CD14-positive monocyte (primary cell): ENCODE measurements around the gene SYTL1. TPM values are rescaled to one million over a fixed set of nuclear protein-coding genes. Genes with fewer than 3 reads are reported as not detected.

Source experiments
- DNase-seq, 3 donors: peaks; one replicate each; pipeline ENCODE4 v3.0.0-alpha.2; 2011 to 2022
- H2AFZ ChIP-seq: 2 replicates; pipeline ENCODE4 v1.6.0; 2012; ENCODE audit warnings: mild to moderate bottlenecking, low read depth, low read length, inconsistent platforms; ENCODE audit not compliant: insufficient read depth, poor library complexity, severe bottlenecking
- H3K27ac ChIP-seq, 2 donors: 1 replicate in 1 of 2; 2 replicates in 1 of 2; pipeline ENCODE4 v1.5.1; 2012 to 2013; ENCODE audit warnings: low read length in 2 of 2, control low read depth in 1 of 2, inconsistent platforms in 1 of 2, low read depth in 1 of 2, mild to moderate bottlenecking in 1 of 2
- H3K27me3 ChIP-seq, 2 donors: one replicate each; pipeline versions ENCODE4 v1.6.0 to v1.6.1; 2011 to 2013; ENCODE audit warnings: low read length in 2 of 2; ENCODE audit not compliant: control insufficient read depth in 2 of 2, insufficient read depth in 2 of 2
- H3K36me3 ChIP-seq, 2 donors: replicated peaks in 1 of 2; 1 replicate in 1 of 2; 2 replicates in 1 of 2; pipeline versions ENCODE4 v1.5.1 to v1.6.1; 2012 to 2013; ENCODE audit warnings: low read length in 2 of 2, control low read depth in 1 of 2, inconsistent platforms in 1 of 2, mild to moderate bottlenecking in 1 of 2; ENCODE audit not compliant: insufficient read depth in 2 of 2, control insufficient read depth in 1 of 2
- H3K4me1 ChIP-seq, 2 donors: 1 replicate in 1 of 2; 2 replicates in 1 of 2; pipeline versions ENCODE4 v1.5.1 to v1.6.1; 2012 to 2013; ENCODE audit warnings: low read length in 2 of 2, control low read depth in 1 of 2, inconsistent platforms in 1 of 2, mild to moderate bottlenecking in 1 of 2, moderate library complexity in 1 of 2; ENCODE audit not compliant: insufficient read depth in 2 of 2, control insufficient read depth in 1 of 2
- H3K4me2 ChIP-seq: replicated peaks from 2 replicates; pipeline ENCODE3; 2012; ENCODE audit warnings: low read length, moderate library complexity, mild to moderate bottlenecking; ENCODE audit not compliant: poor library complexity, severe bottlenecking; ENCODE audit errors: extremely low read depth
- H3K4me3 ChIP-seq, 3 experiments: fragments of 200-600 bp in 1 of 3; sonication (generic) in 1 of 3; replicated peaks in 1 of 3; 1 replicate in 2 of 3; 2 replicates in 1 of 3; pipeline ENCODE4 v1.5.1; 2011 to 2013; ENCODE audit warnings: low read length in 3 of 3, mild to moderate bottlenecking in 3 of 3, control low read depth in 2 of 3, low read depth in 2 of 3, inconsistent platforms in 1 of 3, moderate library complexity in 1 of 3
- H3K79me2 ChIP-seq: 2 replicates; pipeline ENCODE4 v1.6.0; 2012; ENCODE audit warnings: mild to moderate bottlenecking, control low read depth, inconsistent platforms, low read length, moderate library complexity; ENCODE audit not compliant: insufficient read depth
- H3K9ac ChIP-seq: 2 replicates; pipeline ENCODE4 v1.6.0; 2017; ENCODE audit warnings: low read length, mild to moderate bottlenecking; ENCODE audit not compliant: insufficient read depth, poor library complexity, severe bottlenecking
- H3K9me3 ChIP-seq, 2 donors: replicated peaks in 1 of 2; 1 replicate in 1 of 2; 2 replicates in 1 of 2; pipeline versions ENCODE4 v1.5.1 to v1.6.1; 2012 to 2013; ENCODE audit warnings: low read length in 2 of 2, control low read depth in 1 of 2; ENCODE audit not compliant: control insufficient read depth in 1 of 2, insufficient read depth in 1 of 2
- H4K20me1 ChIP-seq: 2 replicates; pipeline ENCODE4 v1.6.0; 2012; ENCODE audit warnings: mild to moderate bottlenecking, low read length, control low read depth, moderate library complexity; ENCODE audit not compliant: insufficient read depth
- H3K27ac Mint-ChIP-seq, 7 donors: one replicate each; pipeline ENCODE4 v1.8.0; 2020; ENCODE audit warnings: mild to moderate bottlenecking in 7 of 7, mixed read lengths in 7 of 7, moderate library complexity in 6 of 7, inconsistent platforms in 2 of 7
- H3K27me3 Mint-ChIP-seq, 3 donors: one replicate each; pipeline ENCODE4 v1.8.0; 2021 to 2022; ENCODE audit warnings: low read depth in 3 of 3, mild to moderate bottlenecking in 3 of 3, mixed read lengths in 3 of 3, moderate library complexity in 3 of 3, inconsistent platforms in 1 of 3
- H3K36me3 Mint-ChIP-seq, 2 donors: one replicate each; pipeline ENCODE4 v1.8.0; 2020; ENCODE audit warnings: mixed read lengths in 2 of 2, inconsistent platforms in 1 of 2, mild to moderate bottlenecking in 1 of 2
- H3K4me1 Mint-ChIP-seq: one replicate; pipeline ENCODE4 v1.8.0; 2020; ENCODE audit warnings: mild to moderate bottlenecking, mixed read lengths
- H3K4me3 Mint-ChIP-seq, 2 donors: one replicate each; pipeline ENCODE4 v1.8.0; 2020; ENCODE audit warnings: mild to moderate bottlenecking in 2 of 2, mixed read lengths in 2 of 2, moderate library complexity in 1 of 2
- H3K9me3 Mint-ChIP-seq, 7 donors: one replicate each; pipeline ENCODE4 v1.8.0; 2020 to 2022; ENCODE audit warnings: mixed read lengths in 7 of 7, mild to moderate bottlenecking in 6 of 7, moderate library complexity in 6 of 7, inconsistent platforms in 2 of 7
- WGBS: methylation state at CpG from one replicate; pipeline ENCODE4 v1.1.5; 2013; ENCODE audit warnings: missing lambda C conversion rate; ENCODE audit not compliant: insufficient coverage; 5-methylcytosine and 5-hydroxymethylcytosine counted together
- intact Hi-C, 2 donors: fragments of 100-400 bp; cut with micrococcal nuclease; formaldehyde crosslinking; loops; one replicate each; pipeline versions ENCODE4 v1.15.0 to v1.15.1; 2023
- polyA plus RNA-seq, 3 donors: library from polyadenylated mRNA; depleted of rRNA in 1 of 3; unstranded in 2 of 3; stranded (reverse) in 1 of 3; fragments of 300-500 nt in 2 of 3; fragments of >200 nt in 1 of 3; fragmentation: Illumina TruSeq in 2 of 3; gene quantifications; 1 replicate in 2 of 3; 2 replicates in 1 of 3; pipeline ENCODE4 v1.2.3, GENCODE V29; 2012 to 2021
- TF ChIP-seq, protein P1 (sequence below): fragments of 200-600 bp; IDR thresholded peaks from one replicate; pipeline ENCODE4 v1.8.0; 2022; ENCODE audit warnings: antibody characterized with exemption, mild to moderate bottlenecking

SYTL1 gene
- polyA plus RNA-seq, 3 donors, result 26.9 to 95.8 (median 44.6) TPM

DNA sequence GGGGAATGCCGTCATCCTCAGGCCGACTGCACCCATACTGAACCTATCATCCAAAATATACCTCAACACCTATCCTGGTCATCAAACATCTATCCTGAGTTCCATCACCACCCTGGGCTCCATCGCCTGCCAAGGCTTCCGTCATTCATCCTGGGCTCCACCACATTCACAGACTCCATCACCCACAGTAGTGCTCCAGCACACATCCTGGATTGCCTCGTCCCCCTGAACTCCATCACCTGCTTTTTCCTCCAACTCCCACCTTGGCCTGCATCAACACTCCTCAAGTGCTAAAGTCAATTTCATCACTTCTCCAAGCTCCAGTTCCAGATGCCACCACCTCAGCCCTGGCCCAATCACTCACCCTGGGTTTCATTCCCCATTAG is 17.1 kb downstream of the SYTL1 start:
- WGBS, result 98% methylated on average over 5 of the region's 5 CpGs
- H3K36me3 Mint-ChIP-seq, result peaks cover 30 to 78% of the 10 kb centered on the region in 2 donors
- TF ChIP-seq, protein P1, sequence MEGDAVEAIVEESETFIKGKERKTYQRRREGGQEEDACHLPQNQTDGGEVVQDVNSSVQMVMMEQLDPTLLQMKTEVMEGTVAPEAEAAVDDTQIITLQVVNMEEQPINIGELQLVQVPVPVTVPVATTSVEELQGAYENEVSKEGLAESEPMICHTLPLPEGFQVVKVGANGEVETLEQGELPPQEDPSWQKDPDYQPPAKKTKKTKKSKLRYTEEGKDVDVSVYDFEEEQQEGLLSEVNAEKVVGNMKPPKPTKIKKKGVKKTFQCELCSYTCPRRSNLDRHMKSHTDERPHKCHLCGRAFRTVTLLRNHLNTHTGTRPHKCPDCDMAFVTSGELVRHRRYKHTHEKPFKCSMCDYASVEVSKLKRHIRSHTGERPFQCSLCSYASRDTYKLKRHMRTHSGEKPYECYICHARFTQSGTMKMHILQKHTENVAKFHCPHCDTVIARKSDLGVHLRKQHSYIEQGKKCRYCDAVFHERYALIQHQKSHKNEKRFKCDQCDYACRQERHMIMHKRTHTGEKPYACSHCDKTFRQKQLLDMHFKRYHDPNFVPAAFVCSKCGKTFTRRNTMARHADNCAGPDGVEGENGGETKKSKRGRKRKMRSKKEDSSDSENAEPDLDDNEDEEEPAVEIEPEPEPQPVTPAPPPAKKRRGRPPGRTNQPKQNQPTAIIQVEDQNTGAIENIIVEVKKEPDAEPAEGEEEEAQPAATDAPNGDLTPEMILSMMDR, result no peak
- H3K27me3 ChIP-seq, result peaks cover 0 to 20% of the 10 kb centered on the region in 2 donors
- H3K4me1 Mint-ChIP-seq, result peaks cover 28% of the 10 kb centered on the region
- H3K4me3 ChIP-seq, result no peak overlapping the region
- H3K9me3 Mint-ChIP-seq, result peaks cover 0 to 2% (median 0%) of the 10 kb centered on the region in 7 donors
- no peak overlapping the region for H2AFZ ChIP-seq
- H3K79me2 ChIP-seq, result no peaks in the 10 kb centered on the region
- no peak for DNase-seq
- H3K9me3 ChIP-seq, result no peaks in the 10 kb centered on the region
- H3K4me1 ChIP-seq, result peaks cover 21 to 32% of the 10 kb centered on the region in 2 donors
- peak overlapping the region in 1 of 2 donors; percentile 65 for H3K4me3 Mint-ChIP-seq
- no peak overlapping the region for H3K9ac ChIP-seq
- H3K27me3 Mint-ChIP-seq, result peaks cover 16 to 35% (median 32%) of the 10 kb centered on the region in 3 donors
- H3K27ac Mint-ChIP-seq, result peak overlapping the region in 1 of 7 donors; percentile 77
- H4K20me1 ChIP-seq, result peaks cover 13% of the 10 kb centered on the region
- intact Hi-C loops, result loop anchor here (2.0 to 5.0 kb wide), 2 partner anchors 36 to 38 kb away; no protein-coding TSS in a partner anchor
- H3K27ac ChIP-seq, result no peak overlapping the region
- peaks cover 6 to 33% of the 10 kb centered on the region in 2 donors for H3K36me3 ChIP-seq
- no peak overlapping the region for H3K4me2 ChIP-seq

- DNase-seq, result no peak
- TF ChIP-seq, protein P1, result no peak
- H3K4me3 ChIP-seq, result peak overlapping the region in 1 of 3 experiments; percentile 76
- Mint-ChIP-seq H3K36me3 (peaks cover 30 to 82% of the 10 kb centered on the region in 2 donors), H3K4me1 (peaks cover 34% of the 10 kb centered on the region), H3K27me3 (peaks cover 16 to 35% (median 32%) of the 10 kb centered on the region in 3 donors), H3K9me3 (peaks cover 0 to 2% (median 0%) of the 10 kb centered on the region in 7 donors), H3K27ac (no peak overlapping the region), H3K4me3 (peak overlapping the region; percentile 74 to 91)
- H4K20me1 ChIP-seq, result peaks cover 16% of the 10 kb centered on the region
- H3K9me3 ChIP-seq, result no peaks in the 10 kb centered on the region
- H3K79me2 ChIP-seq, result no peaks in the 10 kb centered on the region
- peak overlapping the region; percentile 79 for H3K4me2 ChIP-seq
- peaks cover 23 to 37% of the 10 kb centered on the region in 2 donors for H3K4me1 ChIP-seq
- intact Hi-C loops, result loop anchor here (2.0 to 5.0 kb wide), 2 partner anchors 35 to 38 kb away; no protein-coding TSS in a partner anchor
- 71% methylated on average over 9 of the region's 9 CpGs for WGBS
- peaks cover 0 to 20% of the 10 kb centered on the region in 2 donors for H3K27me3 ChIP-seq
- H3K9ac ChIP-seq, result no peak overlapping the region
- H3K36me3 ChIP-seq, result peaks cover 6 to 38% of the 10 kb centered on the region in 2 donors
- no peak overlapping the region for H3K27ac ChIP-seq
- H2AFZ ChIP-seq, result no peak overlapping the region
Observed at GRCh38 chr1:27359822-27360158, 18.0 kb downstream of the SYTL1 start.
